ENCODE results near the gene NSF.

GRCh38 chr17:46744441-46744840, 154.0 kb downstream of the NSF start:
- TF ChIP-seq CTCF (IDR thresholded peaks at IDR 0.05) (no peak), POLR2A (IDR thresholded peaks at IDR 0.05) (no peak)

Measured in testis (tissue), 2 donors.